ENCODE data around the gene DNAJB5. TPM values are rescaled to one million over a fixed set of nuclear protein-coding genes. Genes with fewer than 3 reads are reported as not detected.

Gene DNAJB5
- total RNA-seq, 4 donors from 2014 or later: 1.1 to 3.7 (median 1.9) TPM

DNA sequence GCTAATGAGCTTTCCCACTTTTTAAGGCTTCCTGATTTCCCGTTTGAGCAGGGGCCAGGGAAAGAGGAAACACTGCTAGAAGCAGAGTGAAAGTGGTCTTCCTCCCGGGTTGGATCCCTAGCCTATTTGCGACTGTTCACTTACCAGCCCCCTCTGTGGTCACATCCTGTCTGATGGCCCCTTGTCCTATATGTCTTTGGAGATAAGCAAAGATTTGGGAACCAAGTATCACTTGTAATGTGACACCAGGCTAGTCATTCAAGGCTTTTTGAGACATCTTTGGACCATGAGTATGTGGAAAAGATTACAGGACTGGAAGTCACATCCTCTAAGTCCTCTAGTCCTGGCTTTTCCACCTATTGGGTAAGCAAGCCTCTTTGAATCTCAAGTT, 6.1 kb downstream of the DNAJB5 start:
- WGBS, 2 donors: 63 to 65% methylated on average over 3 of the region's 3 CpGs

GRCh38 chr9:34996181-34996904, 6.8 kb downstream of the DNAJB5 start:
- intact Hi-C loops (cut with DNase I; ENCODE audit: low total_unique reads): no loop called here
- H3K4me3 ChIP-seq (ENCODE audit: low read depth, poor library complexity, severe bottlenecking): no peak overlapping the region
- no peak for TF ChIP-seq POLR2A (IDR thresholded peaks at IDR 0.05)
- TF ChIP-seq CTCF (IDR thresholded peaks at IDR 0.05): no peak
- 95 to 96% methylated on average over 23 to 26 of the region's 26 CpGs for WGBS, 2 donors
- DNase-seq (ENCODE audit: low spot score in 2 of 2): peak in 1 of 2 donors; percentile 79

More for the DNA sequence above, 6.1 kb downstream of the DNAJB5 start:
- intact Hi-C loops (cut with DNase I; ENCODE audit: low total_unique reads): no loop called here
- TF ChIP-seq CTCF (IDR thresholded peaks at IDR 0.05) (no peak), POLR2A (IDR thresholded peaks at IDR 0.05) (no peak)
- no peak overlapping the region for H3K4me3 ChIP-seq (ENCODE audit: low read depth, poor library complexity, severe bottlenecking)
- DNase-seq (ENCODE audit: low spot score in 2 of 2): peak in 1 of 2 donors; percentile 53

GRCh38 chr9:34996905-34997279, 7.3 kb downstream of the DNAJB5 start:
- DNase-seq (ENCODE audit: low spot score in 2 of 2): no peak
- intact Hi-C loops (cut with DNase I; ENCODE audit: low total_unique reads): no loop called here
- no peak overlapping the region for H3K4me3 ChIP-seq (ENCODE audit: low read depth, poor library complexity, severe bottlenecking)
- WGBS, 2 donors: 88 to 91% methylated on average over 10 of the region's 10 CpGs
- TF ChIP-seq CTCF (IDR thresholded peaks at IDR 0.05): no peak

GRCh38 chr9:34997379-34997781, 7.8 kb downstream of the DNAJB5 start:
- no peak for TF ChIP-seq CTCF (IDR thresholded peaks at IDR 0.05)
- TF ChIP-seq POLR2A (IDR thresholded peaks at IDR 0.05): no peak
- intact Hi-C loops (cut with DNase I; ENCODE audit: low total_unique reads): no loop called here
- DNase-seq (ENCODE audit: low spot score in 2 of 2): no peak
- H3K4me3 ChIP-seq (ENCODE audit: low read depth, poor library complexity, severe bottlenecking): no peak overlapping the region

DNA sequence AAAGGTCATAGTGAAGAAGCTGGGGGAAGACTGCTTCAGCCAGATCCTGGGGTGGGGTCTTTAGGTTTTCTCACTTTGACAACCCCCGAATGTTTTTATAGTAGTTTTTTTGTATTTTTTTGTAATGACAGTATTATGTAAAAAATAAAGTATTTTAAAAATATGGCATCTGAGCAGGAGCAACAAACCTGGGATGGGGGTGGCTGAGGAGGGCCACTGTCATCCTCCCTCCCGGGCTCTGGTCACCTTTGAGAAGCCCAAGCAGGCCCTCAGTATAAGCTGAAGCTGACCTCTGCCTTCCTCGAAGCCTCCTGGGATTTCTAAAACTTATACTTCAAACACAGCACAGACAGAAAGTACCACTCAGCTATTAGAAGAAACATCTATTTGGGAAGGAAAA, 8.7 kb downstream of the DNAJB5 start:
- DNase-seq (ENCODE audit: low spot score in 2 of 2): peak in 1 of 2 donors; percentile 69
- TF ChIP-seq CTCF (IDR thresholded peaks at IDR 0.05): no peak
- no peak for TF ChIP-seq POLR2A (IDR thresholded peaks at IDR 0.05)
- WGBS, 2 donors: 82 to 87% methylated on average over 3 of the region's 3 CpGs
- intact Hi-C loops (cut with DNase I; ENCODE audit: low total_unique reads): no loop called here
- H3K4me3 ChIP-seq (ENCODE audit: low read depth, poor library complexity, severe bottlenecking): no peak overlapping the region

DNA sequence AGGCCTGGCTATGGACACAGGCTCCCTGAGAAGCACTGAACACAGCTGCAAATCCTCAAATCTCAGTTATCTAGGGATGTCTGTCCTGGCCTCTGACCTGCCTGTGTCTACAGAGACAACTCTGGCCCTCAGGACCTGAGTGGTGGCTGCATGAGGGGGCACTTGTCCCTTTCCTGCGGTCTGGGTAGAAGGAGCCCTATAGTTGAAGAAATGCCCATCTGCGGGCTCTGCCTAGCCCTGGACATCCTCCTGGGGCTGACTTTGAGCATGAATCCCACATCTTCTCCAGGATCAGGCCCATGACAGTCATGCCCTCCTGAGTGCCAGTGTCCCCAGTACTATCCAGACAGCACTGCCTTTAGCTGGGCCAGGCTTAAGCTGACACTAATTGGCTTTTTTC, 10.0 kb downstream of the DNAJB5 start:
- DNase-seq (ENCODE audit: low spot score in 2 of 2): no peak
- intact Hi-C loops (cut with DNase I; ENCODE audit: low total_unique reads): no loop called here
- no peak overlapping the region for H3K4me3 ChIP-seq (ENCODE audit: low read depth, poor library complexity, severe bottlenecking)
- 92 to 100% methylated on average over 2 of the region's 2 CpGs for WGBS, 2 donors
- TF ChIP-seq POLR2A (IDR thresholded peaks at IDR 0.05) (no peak), CTCF (IDR thresholded peaks at IDR 0.05) (no peak)

Data from lower leg skin (tissue), 4 donors.